Ascending aorta (tissue), 2 donors: Measurements from ENCODE around the gene SERAC1. TPM values are rescaled to one million over a fixed set of nuclear protein-coding genes. Genes with fewer than 3 reads are reported as not detected.

ENCODE experiments used
- DNase-seq, 2 donors: peaks; one replicate each; pipeline ENCODE4 v3.0.0-alpha.2; 2019; ENCODE audit warnings: low spot score in 2 of 2
- H3K27ac ChIP-seq, 2 donors: fragments of 200-600 bp; sonication (generic); one replicate each; pipeline ENCODE4 v1.5.1; 2016 to 2017; ENCODE audit warnings: mild to moderate bottlenecking in 1 of 2
- H3K27me3 ChIP-seq: fragments of 200-600 bp; sonication (generic); one replicate; pipeline ENCODE4 v1.5.1; 2017
- H3K36me3 ChIP-seq, 2 donors: fragments of 200-600 bp; sonication (generic); one replicate each; pipeline ENCODE4 v1.5.1; 2016
- H3K4me1 ChIP-seq, 2 donors: fragments of 200-600 bp; sonication (generic); one replicate each; pipeline ENCODE4 v1.5.1; 2016 to 2017; ENCODE audit warnings: mild to moderate bottlenecking in 1 of 2
- H3K4me3 ChIP-seq, 2 donors: fragments of 200-600 bp; sonication (generic); one replicate each; pipeline ENCODE4 v1.5.1; 2016 to 2017; ENCODE audit warnings: mild to moderate bottlenecking in 1 of 2
- H3K9me3 ChIP-seq, 2 donors: fragments of 200-600 bp; sonication (generic); one replicate each; pipeline ENCODE4 v1.5.1; 2016
- intact Hi-C: fragments of 100-400 bp; cut with DNase I; formaldehyde crosslinking; loops from one replicate; pipeline ENCODE4 v1.15.1; 2023
- total RNA-seq: library from RNA; depleted of rRNA; stranded (reverse); fragments of >200 nt; gene quantifications from one replicate; pipeline ENCODE4 v1.1.0, GENCODE V29; 2016
- TF ChIP-seq, protein P1 (sequence below), 3 experiments: fragments of 200-600 bp in 2 of 3; fragments of 450-650 bp in 1 of 3; sonication (generic) in 2 of 3; IDR thresholded peaks; one replicate each; pipeline ENCODE4 v1.5.1; 2016 to 2019; ENCODE audit warnings: antibody characterized with exemption in 3 of 3, mild to moderate bottlenecking in 1 of 3, moderate library complexity in 1 of 3

SERAC1 gene
- total RNA-seq, 1 donor from 2014 or later, result 9.3 TPM

DNA sequence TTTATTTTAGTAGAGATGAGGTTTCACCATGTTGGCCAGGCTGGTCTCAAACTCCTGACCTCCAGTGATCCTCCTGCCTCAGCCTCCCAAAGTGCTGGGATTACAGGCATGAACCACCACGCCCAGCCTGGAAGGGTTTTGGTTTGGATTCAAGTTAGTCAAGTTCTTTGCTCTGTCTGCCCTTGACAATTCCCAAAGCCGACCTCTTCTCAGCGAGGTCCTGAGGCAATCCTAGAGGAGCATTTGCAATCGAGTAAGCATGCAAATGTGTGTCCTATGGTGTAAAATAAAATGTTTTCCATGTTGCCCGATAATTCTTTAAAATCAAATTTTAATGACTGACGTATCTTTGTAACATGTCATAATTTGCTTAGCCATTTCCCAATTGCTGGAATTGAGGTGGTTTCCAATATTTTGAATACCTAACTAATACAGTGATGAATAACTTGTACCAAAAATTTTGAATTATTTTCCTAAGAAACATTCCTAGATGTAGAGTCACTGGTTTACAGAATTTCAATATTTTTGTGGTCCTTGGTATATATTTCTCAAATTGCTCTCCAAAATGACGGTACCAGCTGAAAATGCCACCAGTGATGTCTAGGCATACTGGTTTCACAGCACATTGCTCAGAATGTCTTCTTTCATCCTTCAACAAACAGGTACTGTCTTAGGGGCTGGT is 38.8 kb upstream of the SERAC1 start:
- H3K9me3 ChIP-seq, result no peaks in the 10 kb centered on the region
- no peaks in the 10 kb centered on the region for H3K4me1 ChIP-seq
- H3K27ac ChIP-seq, result no peak overlapping the region
- no peak overlapping the region for H3K4me3 ChIP-seq
- H3K27me3 ChIP-seq, result no peaks in the 10 kb centered on the region
- no peak for DNase-seq
- intact Hi-C loops, result no loop called here
- TF ChIP-seq, protein P1, sequence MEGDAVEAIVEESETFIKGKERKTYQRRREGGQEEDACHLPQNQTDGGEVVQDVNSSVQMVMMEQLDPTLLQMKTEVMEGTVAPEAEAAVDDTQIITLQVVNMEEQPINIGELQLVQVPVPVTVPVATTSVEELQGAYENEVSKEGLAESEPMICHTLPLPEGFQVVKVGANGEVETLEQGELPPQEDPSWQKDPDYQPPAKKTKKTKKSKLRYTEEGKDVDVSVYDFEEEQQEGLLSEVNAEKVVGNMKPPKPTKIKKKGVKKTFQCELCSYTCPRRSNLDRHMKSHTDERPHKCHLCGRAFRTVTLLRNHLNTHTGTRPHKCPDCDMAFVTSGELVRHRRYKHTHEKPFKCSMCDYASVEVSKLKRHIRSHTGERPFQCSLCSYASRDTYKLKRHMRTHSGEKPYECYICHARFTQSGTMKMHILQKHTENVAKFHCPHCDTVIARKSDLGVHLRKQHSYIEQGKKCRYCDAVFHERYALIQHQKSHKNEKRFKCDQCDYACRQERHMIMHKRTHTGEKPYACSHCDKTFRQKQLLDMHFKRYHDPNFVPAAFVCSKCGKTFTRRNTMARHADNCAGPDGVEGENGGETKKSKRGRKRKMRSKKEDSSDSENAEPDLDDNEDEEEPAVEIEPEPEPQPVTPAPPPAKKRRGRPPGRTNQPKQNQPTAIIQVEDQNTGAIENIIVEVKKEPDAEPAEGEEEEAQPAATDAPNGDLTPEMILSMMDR (IDR thresholded peaks at IDR 0.05), result no peak
- H3K36me3 ChIP-seq, result no peaks in the 10 kb centered on the region

- DNase-seq, result no peak
- H3K9me3 ChIP-seq, result no peaks in the 10 kb centered on the region
- intact Hi-C loops, result no loop called here
- no peaks in the 10 kb centered on the region for H3K27me3 ChIP-seq
- H3K4me3 ChIP-seq, result no peak overlapping the region
- H3K27ac ChIP-seq, result no peak overlapping the region
- no peaks in the 10 kb centered on the region for H3K36me3 ChIP-seq
- H3K4me1 ChIP-seq, result no peaks in the 10 kb centered on the region
- TF ChIP-seq, protein P1 (IDR thresholded peaks at IDR 0.05), result peak in 1 of 3 experiments; percentile 32
Observed at GRCh38 chr6:158205169-158205944, 37.3 kb upstream of the SERAC1 start.

DNA sequence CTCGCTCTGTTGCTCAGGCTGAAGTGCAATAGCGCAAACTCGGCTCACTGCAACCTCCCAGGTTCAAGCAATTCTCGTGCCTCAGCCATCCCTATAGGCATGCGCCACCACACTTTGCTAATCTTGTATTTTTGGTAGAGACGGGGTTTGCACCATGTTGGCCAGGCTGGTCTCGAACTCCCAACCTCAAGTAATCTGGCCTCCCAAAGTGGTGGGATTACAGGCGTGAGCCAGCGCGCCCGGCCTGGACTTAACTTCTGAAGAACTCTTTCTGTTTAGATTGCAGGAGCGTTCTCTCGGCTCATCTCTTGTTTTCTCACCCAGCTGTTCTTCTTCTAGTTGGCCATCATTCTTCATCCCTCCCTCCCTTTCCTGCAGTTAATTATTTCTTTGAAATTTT is 30.4 kb upstream of the SERAC1 start:
- TF ChIP-seq, protein P1 (IDR thresholded peaks at IDR 0.05), result no peak
- intact Hi-C loops, result no loop called here
- no peak for DNase-seq

GRCh38 chr6:158194487-158195280 is 26.6 kb upstream of the SERAC1 start:
- Histone ChIP-seq H3K4me3 (no peak overlapping the region), H3K36me3 (peaks cover 0 to 40% of the 10 kb centered on the region in 2 donors), H3K27me3 (no peaks in the 10 kb centered on the region), H3K4me1 (no peaks in the 10 kb centered on the region), H3K9me3 (no peaks in the 10 kb centered on the region), H3K27ac (no peak overlapping the region)
- intact Hi-C loops, result no loop called here
- no peak for DNase-seq
- TF ChIP-seq, protein P1 (IDR thresholded peaks at IDR 0.05), result no peak

More for the DNA sequence above, 30.4 kb upstream of the SERAC1 start:
- Histone ChIP-seq H3K27me3 (no peaks in the 10 kb centered on the region), H3K4me1 (no peaks in the 10 kb centered on the region), H3K27ac (no peak overlapping the region), H3K4me3 (no peak overlapping the region), H3K9me3 (no peaks in the 10 kb centered on the region), H3K36me3 (peaks cover 0 to 20% of the 10 kb centered on the region in 2 donors)

GRCh38 chr6:158191761-158192160 is 23.7 kb upstream of the SERAC1 start:
- Histone ChIP-seq H3K27ac (no peak overlapping the region), H3K36me3 (peaks cover 0 to 52% of the 10 kb centered on the region in 2 donors)

More at GRCh38 chr6:158191761-158192160, 23.7 kb upstream of the SERAC1 start:
- H3K4me1 ChIP-seq, result no peaks in the 10 kb centered on the region
- TF ChIP-seq, protein P1 (IDR thresholded peaks at IDR 0.05), result no peak
- DNase-seq, result no peak
- H3K27me3 ChIP-seq, result no peaks in the 10 kb centered on the region
- no peaks in the 10 kb centered on the region for H3K9me3 ChIP-seq
- H3K4me3 ChIP-seq, result no peak overlapping the region
- intact Hi-C loops, result no loop called here
